Hematopoietic multipotent progenitor cell treated with erythropoietin and hydrocortisone succinate and interleukin-3 and kit ligand, for 6 days (in vitro differentiated cells): ENCODE data around the gene ANXA4.
"Not testable (repeated sequence)": the region's sequence is repeated elsewhere in the genome, so short reads cannot be mapped to it uniquely, and the experiment has no call there.

Source experiments
- DNase-seq: peaks from one replicate; pipeline ENCODE4 v3.0.0-alpha.2; 2015

The ANXA4 gene

DNA sequence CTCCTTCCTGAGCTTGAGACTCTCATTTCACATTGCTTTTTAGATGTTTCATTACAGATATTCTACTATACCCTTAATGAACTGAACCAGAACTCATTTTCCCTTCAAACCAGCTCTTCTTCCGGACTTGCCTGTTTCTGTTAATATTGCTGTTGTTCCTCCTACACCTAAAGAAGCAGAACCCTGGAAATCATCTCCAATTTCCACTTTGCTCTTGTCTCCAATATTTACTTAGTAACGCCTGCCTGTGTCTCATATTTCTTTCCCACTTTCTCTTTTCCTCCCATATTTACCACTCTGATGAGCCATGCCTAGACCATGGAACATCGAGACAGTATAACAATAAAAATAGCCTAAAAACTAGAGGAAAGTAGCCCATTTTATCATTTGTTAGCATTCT is 69.7 kb downstream of the ANXA4 start:
- no peak for DNase-seq

DNA sequence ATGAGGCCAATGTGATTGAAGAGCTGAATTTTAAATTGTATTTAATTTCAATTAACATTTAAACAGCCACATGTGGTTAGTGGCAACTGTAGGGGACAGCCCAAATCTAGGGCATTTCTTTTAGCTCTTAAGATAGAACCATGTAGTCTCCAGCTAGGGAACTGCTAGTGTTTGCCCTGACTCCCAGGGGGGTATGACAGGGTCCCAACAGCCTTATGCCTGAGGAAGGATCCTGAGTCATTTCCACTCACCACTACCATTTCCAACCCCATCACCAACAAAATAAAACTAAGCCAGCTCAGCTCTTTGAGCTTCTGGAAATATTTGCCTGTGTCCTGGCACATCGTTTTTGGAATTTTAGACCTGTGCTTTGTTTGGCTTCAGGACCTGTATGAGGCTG is 73.8 kb downstream of the ANXA4 start:
- DNase-seq: no peak

DNA sequence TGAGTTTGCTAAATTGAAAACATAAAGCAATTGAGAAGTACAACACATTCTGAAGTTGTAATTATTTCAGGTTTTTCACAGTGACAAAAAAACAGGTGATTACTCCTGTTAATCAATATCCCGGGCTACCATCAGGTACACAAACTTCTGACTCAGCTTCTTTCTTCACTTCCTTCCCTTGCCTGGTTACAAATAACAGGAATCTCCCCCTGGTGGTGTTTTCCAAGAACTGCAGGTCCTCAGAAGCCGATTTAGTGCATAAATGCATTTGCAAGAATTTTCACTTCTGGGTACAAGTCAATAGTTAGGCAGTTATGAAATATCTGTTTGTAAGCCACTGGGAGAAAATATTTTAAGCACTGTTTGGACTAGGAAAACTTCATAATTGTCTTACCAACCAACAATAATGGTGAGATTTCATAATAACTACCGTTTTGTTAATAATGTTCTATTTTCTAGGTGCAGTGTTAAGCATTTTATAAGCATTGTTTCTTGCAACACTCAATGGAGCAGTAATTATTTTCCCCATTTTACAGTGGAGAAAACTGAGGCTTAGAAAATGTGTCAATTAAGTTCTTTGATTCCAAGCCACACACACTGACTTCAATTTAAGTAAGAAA is 75.1 kb downstream of the ANXA4 start:
- DNase-seq: peak; percentile 94

GRCh38 chr2:69817729-69818501 is 76.0 kb downstream of the ANXA4 start:
- peak; percentile 87 for DNase-seq

DNA sequence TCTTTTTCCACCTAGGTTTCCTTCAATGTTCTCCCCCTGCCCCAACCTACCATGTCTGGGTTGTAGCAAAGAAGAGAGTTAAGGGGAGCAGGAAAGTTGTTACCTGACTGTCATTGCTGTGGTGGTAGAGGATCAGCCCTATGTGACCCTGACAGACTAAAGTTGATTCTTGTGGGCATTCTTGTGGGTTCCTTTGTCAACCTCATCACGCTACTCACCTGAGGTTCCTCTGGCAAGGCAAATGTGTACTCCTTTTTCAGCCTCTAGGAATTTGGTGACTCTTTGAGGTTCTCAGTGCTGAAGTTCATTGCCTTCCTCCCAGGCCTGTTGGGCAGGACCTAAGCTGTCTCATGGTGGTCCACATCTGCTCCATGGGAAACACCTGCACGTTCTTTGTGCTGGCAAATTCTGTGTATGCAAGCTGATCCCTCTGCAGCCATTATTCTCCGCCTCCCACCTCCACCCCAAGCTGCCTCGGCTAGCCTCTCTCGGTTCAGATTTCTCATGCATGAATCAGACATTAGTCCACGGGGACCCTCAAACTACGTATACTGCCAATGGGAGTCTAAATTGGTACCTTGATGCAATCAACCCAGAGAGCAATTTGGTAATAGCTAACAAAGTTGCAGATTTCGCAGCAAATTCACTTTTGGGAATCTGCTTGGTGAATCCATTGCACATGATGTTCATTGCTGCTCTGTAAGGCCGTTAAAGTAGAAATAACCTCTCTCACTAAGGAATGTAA is 86.0 kb downstream of the ANXA4 start:
- DNase-seq: no peak

GRCh38 chr2:69828938-69829255 is 87.0 kb downstream of the ANXA4 start:
- no peak for DNase-seq

GRCh38 chr2:69829256-69830044 is 87.5 kb downstream of the ANXA4 start, which contains the start of gene GMCL1:
GMCL1 (plus strand) TSS chr2:69829660; CDS start chr2:69829893, 233 bp downstream.
- peak; percentile 98 for DNase-seq

- DNase-seq: peak; percentile 65
These were observed 88.3 kb downstream of the ANXA4 start for GRCh38 chr2:69830045-69830905.

GRCh38 chr2:69830906-69831241 is 88.9 kb downstream of the ANXA4 start:
- DNase-seq: not testable (repeated sequence)

DNA sequence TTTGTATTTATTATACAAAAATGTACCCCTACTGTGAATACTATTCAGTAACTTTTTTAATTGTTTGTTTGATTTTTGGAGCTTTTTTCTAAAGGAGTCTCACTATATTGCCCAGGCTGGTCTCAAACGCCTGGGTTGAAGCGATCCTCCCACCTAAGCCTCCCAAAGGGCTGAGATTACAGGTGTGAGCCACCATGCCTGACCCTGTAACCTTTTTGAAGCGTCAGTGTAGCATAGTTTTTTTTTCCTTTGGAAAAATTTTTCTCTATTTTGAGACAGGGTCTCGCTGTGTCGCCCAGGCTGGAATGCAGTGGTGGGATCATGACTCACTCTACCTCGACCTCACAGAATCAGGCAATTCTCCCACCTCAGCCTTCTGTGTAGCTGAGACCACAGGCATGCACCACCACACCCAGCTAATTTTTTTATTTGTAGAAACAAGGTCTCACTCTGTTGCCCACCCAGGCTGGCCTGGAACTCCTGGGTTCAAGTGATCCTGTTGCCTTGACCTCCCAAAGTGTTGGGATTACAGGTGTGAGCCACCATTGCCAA is 89.5 kb downstream of the ANXA4 start:
- DNase-seq: no peak

DNA sequence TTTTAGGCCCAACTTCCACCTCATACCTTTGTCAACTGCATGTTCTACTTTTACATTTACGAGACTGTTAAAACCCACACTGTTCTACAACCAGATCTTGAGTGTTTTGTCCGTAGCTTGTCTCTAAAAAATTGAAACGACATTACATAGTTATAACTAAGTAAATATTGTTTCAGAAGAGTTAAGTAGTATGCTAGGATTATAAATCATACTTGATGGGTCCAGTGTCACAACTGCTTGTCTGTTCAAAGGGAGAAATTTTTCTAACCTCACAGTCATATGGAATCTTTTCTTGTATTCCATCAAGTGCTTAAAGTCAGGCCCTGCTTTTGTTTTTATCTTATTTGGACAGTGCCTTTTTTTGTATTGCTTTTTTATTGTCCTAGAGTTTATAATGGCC is 91.8 kb downstream of the ANXA4 start:
- no peak for DNase-seq

DNA sequence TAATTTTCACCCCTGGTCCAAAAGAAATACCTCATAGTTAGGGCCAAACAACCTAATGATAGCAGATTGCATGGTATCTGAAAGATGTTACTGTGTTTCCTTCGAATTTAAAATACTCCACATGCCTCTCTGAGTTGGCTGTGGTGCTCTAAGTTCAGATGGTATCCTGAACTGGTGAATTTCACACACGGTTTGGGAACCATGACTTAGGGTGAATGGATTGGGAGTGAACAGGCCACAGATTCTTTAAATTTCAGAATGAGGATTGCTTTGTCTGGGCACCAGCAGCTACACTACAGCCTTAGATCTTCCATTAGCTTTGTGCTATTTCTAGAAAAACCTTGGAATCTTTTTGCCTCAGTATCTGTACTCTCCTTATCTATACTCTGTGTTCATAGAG is 93.7 kb downstream of the ANXA4 start:
- DNase-seq: no peak

- no peak for DNase-seq
These were observed 94.4 kb downstream of the ANXA4 start for GRCh38 chr2:69836316-69836715.

GRCh38 chr2:69837533-69837932 is 95.6 kb downstream of the ANXA4 start:
- DNase-seq: no peak

GRCh38 chr2:69843993-69844392 is 102.1 kb downstream of the ANXA4 start:
- no peak for DNase-seq

DNA sequence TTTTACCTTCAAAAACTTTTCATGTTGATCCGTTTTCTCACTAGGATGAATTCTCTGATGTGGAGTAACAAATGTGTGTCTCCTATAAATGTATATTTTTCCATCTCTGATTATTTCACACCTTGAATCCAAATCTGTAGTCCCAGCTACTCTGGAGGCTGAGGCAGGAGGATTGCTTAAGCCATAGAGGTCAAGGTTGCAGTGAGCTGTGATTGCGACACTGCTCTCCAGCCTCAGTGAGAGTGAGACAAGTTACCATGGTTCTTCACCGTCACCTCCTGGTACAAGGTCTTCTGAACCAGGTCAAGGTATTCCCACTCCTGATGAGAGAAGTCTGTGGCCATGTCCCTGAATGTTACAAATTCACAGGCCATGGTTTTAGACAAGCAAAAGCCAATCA is 102.6 kb downstream of the ANXA4 start:
- no peak for DNase-seq

DNA sequence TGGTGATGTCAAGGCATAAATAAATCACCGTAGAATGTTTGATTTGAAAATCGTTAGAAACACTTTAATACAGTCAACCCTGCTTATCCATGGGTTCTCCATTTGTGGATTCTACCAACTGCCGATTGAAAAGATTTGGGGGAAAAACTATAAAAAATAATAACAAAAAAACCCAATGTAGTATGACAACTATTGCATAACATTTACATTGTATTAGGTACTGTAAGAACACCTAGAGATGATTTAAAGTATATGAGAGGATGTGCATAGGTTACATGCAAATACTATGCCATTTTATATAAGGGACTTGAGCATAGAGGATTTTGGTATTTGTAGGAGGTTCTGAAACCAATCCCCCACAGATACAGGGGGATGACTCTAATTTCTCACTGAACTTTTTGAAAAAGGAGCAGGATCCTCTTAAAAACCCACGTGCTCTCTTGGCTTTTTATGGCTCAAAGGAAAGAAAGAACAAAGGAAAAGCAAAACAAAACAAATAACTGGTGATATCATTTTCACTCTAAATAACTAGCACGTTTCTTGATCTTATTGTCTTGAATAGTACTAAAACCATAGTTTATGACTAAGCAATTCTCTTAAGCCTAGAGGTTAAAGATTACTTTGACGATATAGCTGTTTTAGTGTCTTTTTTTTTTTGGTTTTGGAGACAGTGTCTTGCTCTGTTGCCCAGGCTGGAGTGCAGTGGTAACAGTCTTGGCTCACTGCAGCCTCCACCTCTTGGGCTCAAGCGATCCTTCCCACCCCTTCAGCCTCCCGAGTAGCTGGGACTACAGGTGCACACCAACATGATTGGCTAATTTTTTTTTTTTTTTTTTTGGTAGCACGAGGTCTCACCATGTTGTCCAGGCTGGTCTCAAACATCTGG is 104.5 kb downstream of the ANXA4 start:
- no peak for DNase-seq

GRCh38 chr2:69847068-69847828 is 105.3 kb downstream of the ANXA4 start:
- peak; percentile 48 for DNase-seq

DNA sequence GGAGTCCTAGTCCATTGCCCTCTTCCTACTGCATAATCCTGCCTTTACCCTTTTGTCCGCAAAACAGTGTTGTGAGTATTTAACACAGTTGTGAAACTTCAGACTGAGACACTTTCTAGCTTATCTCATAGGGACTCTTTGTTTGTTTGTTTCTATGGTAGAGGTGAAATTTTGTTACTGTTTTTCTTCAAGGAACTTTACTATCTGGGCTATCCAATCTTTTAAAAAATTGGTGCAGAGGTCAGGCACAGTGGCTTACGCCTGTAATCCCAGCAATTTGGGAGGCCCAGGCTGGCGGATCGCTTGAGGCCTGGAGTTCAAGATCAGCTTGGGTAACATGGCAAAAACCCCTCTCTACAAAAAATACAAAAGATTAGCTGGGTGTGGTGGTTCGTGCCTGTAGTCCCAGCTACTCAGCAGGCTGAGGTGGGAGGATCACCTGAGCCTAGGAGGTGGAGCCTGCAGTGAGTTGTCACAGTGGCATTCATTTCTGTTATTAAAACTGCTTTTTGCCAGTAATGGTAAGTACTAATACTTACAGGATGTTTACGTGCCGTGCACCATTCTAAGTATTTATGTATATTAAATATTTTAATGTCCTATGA is 106.4 kb downstream of the ANXA4 start:
- no peak for DNase-seq

DNA sequence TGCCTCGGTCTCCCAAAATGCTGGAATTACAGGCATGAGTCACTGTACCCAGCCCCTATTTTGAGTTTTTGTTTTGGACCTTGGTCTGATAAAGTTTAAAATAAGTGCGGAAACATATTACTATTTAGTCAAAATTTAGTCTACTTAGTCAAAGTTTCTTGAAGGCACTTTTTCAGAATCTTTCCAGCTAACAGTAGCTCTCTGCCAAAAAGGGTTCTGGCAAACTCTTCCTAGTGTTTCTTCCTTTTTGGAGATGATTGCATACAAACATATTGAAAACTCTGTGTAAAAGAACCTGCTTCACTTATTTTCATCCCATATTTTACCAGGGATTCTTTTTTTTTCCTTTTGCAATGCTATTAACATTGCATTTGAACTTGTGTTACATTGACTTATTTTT is 116.3 kb downstream of the ANXA4 start:
- DNase-seq: no peak
